ENCODE results near the gene RPS16. TPM values are rescaled to one million over a fixed set of nuclear protein-coding genes. Genes with fewer than 3 reads are reported as not detected.

RPS16 gene
- total RNA-seq, 6 experiments from 2014 or later, result 1,647 to 2,008 (median 1,885) TPM

DNA sequence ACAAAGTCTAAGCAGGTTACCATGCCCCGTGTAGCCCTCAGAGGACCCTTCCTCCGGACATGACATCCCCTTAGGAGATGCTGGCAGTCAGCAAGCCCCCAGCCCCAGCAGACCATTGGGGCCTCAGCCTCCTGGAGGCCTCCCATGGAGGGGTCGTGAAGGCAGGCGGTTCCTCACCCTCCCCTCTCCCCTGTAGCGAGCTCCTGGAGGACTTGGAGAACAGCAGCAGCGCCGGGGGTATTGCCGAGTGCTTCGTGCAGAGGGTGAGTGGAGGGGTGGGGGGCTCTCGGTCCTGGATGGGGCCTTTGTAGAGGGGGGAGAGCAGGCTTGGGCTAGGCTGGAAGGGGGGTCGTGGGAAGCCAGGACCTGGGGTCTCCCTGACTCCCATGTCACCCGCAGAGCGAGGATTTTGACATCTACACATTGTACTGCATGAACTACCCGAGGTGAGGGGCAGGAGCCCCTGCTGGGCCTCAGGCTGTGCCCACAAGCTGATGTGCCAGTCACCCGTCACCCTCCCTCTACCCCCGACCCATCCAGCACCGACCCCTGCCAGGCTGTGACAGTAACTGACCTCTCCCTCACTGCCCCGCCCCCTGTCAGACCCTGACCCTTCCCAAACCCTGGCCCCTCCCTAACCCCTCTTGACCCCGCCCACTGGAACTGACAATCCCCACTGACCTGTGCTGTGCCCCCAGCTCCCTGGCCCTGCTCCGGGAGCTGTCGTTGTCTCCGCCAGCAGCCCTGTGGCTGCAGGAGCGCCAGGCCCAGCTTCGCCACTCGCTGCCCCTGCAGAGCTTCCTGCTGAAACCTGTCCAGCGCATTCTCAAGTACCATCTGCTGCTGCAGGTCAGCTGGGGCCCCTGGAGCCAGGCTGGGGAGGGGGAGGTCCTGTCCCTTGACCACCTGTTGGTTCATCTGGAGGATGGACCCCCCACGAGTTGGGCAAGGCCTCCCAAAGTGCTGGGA, 19.3 kb downstream of the RPS16 start:
- Mint-ChIP-seq H3K27ac (no peak overlapping the region), H3K9me3 (peaks cover 8% of the 10 kb centered on the region), H3K4me1 (ENCODE audit: low read depth) (peaks cover 25% of the 10 kb centered on the region), H3K4me3 (no peak overlapping the region), H3K36me3 (ENCODE audit: low read depth) (peaks cover 11% of the 10 kb centered on the region), H3K27me3 (ENCODE audit: insufficient read depth) (peaks cover 14% of the 10 kb centered on the region)
- TF ChIP-seq, protein P1, sequence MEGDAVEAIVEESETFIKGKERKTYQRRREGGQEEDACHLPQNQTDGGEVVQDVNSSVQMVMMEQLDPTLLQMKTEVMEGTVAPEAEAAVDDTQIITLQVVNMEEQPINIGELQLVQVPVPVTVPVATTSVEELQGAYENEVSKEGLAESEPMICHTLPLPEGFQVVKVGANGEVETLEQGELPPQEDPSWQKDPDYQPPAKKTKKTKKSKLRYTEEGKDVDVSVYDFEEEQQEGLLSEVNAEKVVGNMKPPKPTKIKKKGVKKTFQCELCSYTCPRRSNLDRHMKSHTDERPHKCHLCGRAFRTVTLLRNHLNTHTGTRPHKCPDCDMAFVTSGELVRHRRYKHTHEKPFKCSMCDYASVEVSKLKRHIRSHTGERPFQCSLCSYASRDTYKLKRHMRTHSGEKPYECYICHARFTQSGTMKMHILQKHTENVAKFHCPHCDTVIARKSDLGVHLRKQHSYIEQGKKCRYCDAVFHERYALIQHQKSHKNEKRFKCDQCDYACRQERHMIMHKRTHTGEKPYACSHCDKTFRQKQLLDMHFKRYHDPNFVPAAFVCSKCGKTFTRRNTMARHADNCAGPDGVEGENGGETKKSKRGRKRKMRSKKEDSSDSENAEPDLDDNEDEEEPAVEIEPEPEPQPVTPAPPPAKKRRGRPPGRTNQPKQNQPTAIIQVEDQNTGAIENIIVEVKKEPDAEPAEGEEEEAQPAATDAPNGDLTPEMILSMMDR (IDR thresholded peaks at IDR 0.05), result no peak
- no peak for DNase-seq

DNA sequence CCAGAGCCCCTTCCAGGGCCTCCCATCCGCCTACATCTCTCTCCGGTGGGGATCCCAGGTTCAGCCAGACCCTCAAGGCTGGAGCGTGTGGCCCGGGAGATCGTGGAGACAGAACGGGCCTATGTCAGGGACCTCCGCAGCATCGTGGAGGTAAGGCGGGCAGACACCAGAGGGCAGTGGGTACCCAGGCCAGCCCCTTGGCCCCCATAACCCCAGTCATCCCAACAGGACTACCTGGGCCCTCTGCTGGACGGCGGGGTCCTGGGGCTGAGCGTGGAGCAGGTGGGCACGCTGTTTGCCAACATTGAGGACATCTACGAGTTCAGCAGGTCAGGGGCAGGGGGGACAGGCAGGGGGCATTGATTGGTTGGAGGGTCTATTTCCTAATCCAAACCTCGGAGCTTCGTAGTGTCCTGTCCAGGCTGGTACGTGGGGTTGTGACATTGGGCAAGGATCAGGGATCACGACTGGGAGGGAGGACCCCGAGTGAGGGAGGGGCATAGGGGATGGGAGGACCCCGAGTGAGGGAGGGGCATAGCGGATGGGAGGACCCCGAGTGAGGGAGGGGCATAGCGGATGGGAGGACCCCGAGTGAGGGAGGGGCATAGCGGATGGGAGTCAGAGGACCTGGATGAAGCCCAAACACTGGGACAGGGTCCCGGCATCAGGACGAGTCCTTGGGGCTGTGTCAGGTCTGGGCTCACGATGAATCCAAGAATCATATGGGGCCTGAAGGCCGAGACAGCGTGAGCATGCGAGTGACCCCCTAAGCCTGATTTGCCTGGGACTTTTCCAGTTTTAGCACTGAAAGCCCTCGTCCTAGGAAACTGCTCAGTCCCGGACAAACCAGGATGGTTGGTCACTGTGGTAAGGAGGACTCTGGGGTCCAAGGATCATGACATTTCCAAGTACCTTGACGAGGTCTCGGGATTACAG, 20.4 kb downstream of the RPS16 start:
- DNase-seq, result no peak
- Mint-ChIP-seq H3K27ac (no peak overlapping the region; the same call in 1 of the 2 replicates), H3K4me1 (ENCODE audit: low read depth) (peaks cover 36% of the 10 kb centered on the region), H3K4me3 (peak overlapping the region; percentile 98), H3K27me3 (ENCODE audit: insufficient read depth) (peaks cover 25% of the 10 kb centered on the region), H3K9me3 (peaks cover 18% of the 10 kb centered on the region), H3K36me3 (ENCODE audit: low read depth) (peaks cover 11% of the 10 kb centered on the region)
- TF ChIP-seq, protein P1 (IDR thresholded peaks at IDR 0.05), result peak; percentile 40

DNA sequence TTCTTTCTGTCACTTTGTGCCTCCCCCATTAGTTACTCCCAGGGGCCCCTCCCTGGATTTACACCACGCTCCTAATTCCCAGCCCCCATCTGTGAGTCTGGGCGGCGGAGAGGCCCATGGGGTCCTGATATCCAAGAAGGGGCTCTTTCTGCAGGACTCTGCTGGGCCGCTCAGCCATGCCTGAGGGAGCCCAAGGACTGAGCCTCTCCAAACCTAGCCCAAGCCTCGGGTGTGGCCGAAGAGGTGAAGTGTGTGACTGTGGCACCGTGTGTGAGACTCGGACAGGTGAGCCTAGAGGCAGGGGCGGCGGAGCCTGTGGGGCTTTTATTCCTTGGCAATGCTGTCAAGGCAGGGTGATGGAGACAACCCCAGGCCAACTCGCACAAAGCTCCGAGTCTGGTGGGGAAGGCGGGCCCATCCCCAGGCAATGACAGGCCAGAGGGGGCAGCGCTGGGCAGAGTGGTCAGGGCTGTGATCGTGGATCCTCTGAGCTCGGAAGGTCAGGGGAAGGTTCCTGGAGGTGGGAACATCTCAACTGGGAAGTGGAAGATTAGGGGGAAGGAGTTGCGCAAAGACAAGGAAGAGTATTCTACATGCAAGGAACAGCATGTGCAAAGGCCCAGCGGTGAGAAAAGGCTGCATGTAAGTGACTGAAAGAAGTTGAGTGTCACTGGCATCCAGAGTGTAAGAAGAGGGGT, 21.7 kb downstream of the RPS16 start:
- no peak for DNase-seq
- peaks cover 18% of the 10 kb centered on the region for H3K9me3 Mint-ChIP-seq
- H3K4me3 Mint-ChIP-seq, result peak overlapping the region; percentile 98
- H3K4me1 Mint-ChIP-seq (ENCODE audit: low read depth), result peaks cover 41% of the 10 kb centered on the region
- TF ChIP-seq, protein P1 (IDR thresholded peaks at IDR 0.05), result peak; percentile 50; the same call in 1 of the 2 replicates
- H3K27ac Mint-ChIP-seq, result peak overlapping the region; percentile 92
- H3K36me3 Mint-ChIP-seq (ENCODE audit: low read depth), result peaks cover 9% of the 10 kb centered on the region
- H3K27me3 Mint-ChIP-seq (ENCODE audit: insufficient read depth), result peaks cover 35% of the 10 kb centered on the region

GRCh38 chr19:39413272-39413910, 22.4 kb downstream of the RPS16 start:
- Mint-ChIP-seq H3K4me1 (ENCODE audit: low read depth) (peaks cover 48% of the 10 kb centered on the region), H3K4me3 (peak overlapping the region; percentile 98), H3K9me3 (peaks cover 18% of the 10 kb centered on the region), H3K27ac (peak overlapping the region; percentile 92), H3K27me3 (ENCODE audit: insufficient read depth) (peaks cover 41% of the 10 kb centered on the region), H3K36me3 (ENCODE audit: low read depth) (peaks cover 14% of the 10 kb centered on the region)
- TF ChIP-seq, protein P1 (IDR thresholded peaks at IDR 0.05), result no peak
- DNase-seq, result no peak

Measured in HFFc6 (cell line).